Caco-2 (cell line): ENCODE data around the gene ABI2. TPM values are rescaled to one million over a fixed set of nuclear protein-coding genes. Genes with fewer than 3 reads are reported as not detected.

Source experiments
- BruUV-seq: library from RNA; stranded (reverse); fragments of 400-500 nt; replicated peaks from 2 replicates; lab custom pipeline; 2021; lab: Mats Ljungman, UMichigan
- CTCF ChIA-PET: fragments of 300-600 bp; sonication (Branson Sonifier 250); formaldehyde crosslinking; loops from one replicate; lab custom pipeline; 2022; ENCODE audit warnings: antibody characterized with exemption; lab: Charles Lee
- POLR2A ChIA-PET: fragments of 300-600 bp; sonication (Branson Sonifier 250); formaldehyde crosslinking; loops from one replicate; lab custom pipeline; 2022; ENCODE audit warnings: antibody characterized with exemption; lab: Charles Lee
- DNase-seq, 2 experiments: peaks; one replicate each; pipeline versions ENCODE4 v3.0.0 to v3.0.0-alpha.2; 2020 to 2022
- H3K27me3 ChIP-seq: replicated peaks from 2 replicates; pipeline ENCODE4 v1.6.0; 2011; ENCODE audit warnings: low read length; ENCODE audit not compliant: control insufficient read depth, insufficient read depth
- H3K36me3 ChIP-seq: 2 replicates; pipeline ENCODE4 v1.5.1; 2011; ENCODE audit warnings: low read length; ENCODE audit not compliant: control insufficient read depth, insufficient read depth
- H3K4me1 ChIP-seq: fragments of 250-450 bp; sonication (Bioruptor Pico); 2 replicates; pipeline ENCODE4 v1.5.1; 2020; ENCODE audit warnings: mild to moderate bottlenecking
- H3K4me3 ChIP-seq: 2 replicates; pipeline ENCODE4 v1.5.1; 2011; ENCODE audit warnings: low read depth, mild to moderate bottlenecking, control low read depth, low read length
- H3K9me3 ChIP-seq: fragments of 250-450 bp; sonication (Bioruptor Pico); 2 replicates; pipeline ENCODE4 v1.5.1; 2020; ENCODE audit warnings: mild to moderate bottlenecking, moderate library complexity
- H3K27ac Mint-ChIP-seq: one replicate; pipeline ENCODE4 v1.8.0; 2022; ENCODE audit warnings: mixed read lengths; ENCODE audit not compliant: unreplicated experiment
- H3K27me3 Mint-ChIP-seq: one replicate; pipeline ENCODE4 v1.8.0; 2022; ENCODE audit warnings: mixed read lengths; ENCODE audit not compliant: insufficient read depth, unreplicated experiment
- H3K36me3 Mint-ChIP-seq: one replicate; pipeline ENCODE4 v1.8.0; 2022; ENCODE audit warnings: mild to moderate bottlenecking, mixed read lengths; ENCODE audit not compliant: insufficient read depth, unreplicated experiment
- H3K4me1 Mint-ChIP-seq: one replicate; pipeline ENCODE4 v1.8.0; 2022; ENCODE audit warnings: low read depth, mixed read lengths; ENCODE audit not compliant: unreplicated experiment
- H3K4me3 Mint-ChIP-seq: one replicate; pipeline ENCODE4 v1.8.0; 2022; ENCODE audit warnings: mild to moderate bottlenecking, moderate library complexity, mixed read lengths; ENCODE audit not compliant: unreplicated experiment
- H3K9me3 Mint-ChIP-seq: one replicate; pipeline ENCODE4 v1.8.0; 2022; ENCODE audit warnings: mixed read lengths; ENCODE audit not compliant: unreplicated experiment
- CTCF ChIP-seq, 2 experiments: fragments of 200-600 bp in 1 of 2; IDR thresholded peaks; 1 replicate in 1 of 2; 2 replicates in 1 of 2; pipeline versions ENCODE4 v1.5.1 to v1.8.0; 2011 to 2022; ENCODE audit warnings: antibody characterized with exemption in 1 of 2, control low read depth in 1 of 2, inconsistent platforms in 1 of 2, low read depth in 1 of 2, low read length in 1 of 2, mild to moderate bottlenecking in 1 of 2, moderate library complexity in 1 of 2; ENCODE audit not compliant: insufficient read depth in 1 of 2, severe bottlenecking in 1 of 2, unreplicated experiment in 1 of 2
- intact Hi-C: fragments of 100-400 bp; cut with micrococcal nuclease; formaldehyde crosslinking; loops from one replicate; pipeline ENCODE4 v1.10.0; 2022; ENCODE audit not compliant: unreplicated experiment
- total RNA-seq: library from RNA; stranded (reverse); gene quantifications from 2 replicates; pipeline ENCODE4 v1.2.3, GENCODE V29; 2022

Gene ABI2
- total RNA-seq, 1 experiment from 2014 or later: 60.0 TPM

DNA sequence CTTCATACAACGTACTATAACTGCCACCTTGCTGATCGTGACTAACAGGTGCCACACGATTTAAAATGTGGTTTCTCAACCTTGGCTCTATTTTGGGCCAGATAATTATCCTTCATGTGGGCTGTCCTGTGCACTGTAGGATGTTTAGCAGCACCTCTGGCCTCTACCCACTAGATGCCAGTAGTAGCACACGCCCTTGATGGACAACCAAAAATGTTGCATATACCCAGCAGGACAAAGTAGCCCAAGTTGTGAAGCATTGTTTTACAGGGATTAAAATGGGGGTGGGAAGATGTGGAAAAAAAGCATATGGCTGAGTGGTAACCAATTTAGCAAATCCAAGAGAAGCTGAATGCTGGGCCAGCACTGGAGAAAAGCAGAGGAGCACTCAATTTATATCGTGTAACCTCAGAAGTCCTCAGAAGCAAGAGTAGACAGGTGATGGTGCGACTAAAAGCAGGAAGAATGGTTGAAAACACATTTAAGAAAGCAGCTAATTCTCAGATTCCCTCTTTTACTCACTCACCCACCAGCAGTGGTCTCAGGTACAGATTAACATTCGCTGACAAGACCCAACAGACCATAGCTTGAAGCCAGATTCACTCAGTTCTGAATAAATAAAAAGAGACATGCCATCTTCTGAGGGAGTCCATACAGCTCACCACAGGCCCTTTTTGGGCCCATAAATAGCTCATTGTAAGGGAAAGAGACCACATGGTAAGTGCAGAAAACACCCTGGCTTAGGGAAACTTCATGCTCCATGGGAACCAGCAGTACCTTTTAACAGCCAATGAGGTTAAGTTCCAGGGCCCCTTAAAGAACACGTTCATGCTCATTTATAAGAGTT is 156.3 kb downstream of the ABI2 start:
- intact Hi-C loops: loop anchor here (1.0 kb wide), 4 partner anchors 167 to 425 kb away; no protein-coding TSS in a partner anchor
- Histone ChIP-seq H3K27me3 (no peaks in the 10 kb centered on the region), H3K4me1 (no peaks in the 10 kb centered on the region), H3K4me3 (no peak overlapping the region), H3K36me3 (0 out of 2 replicates have a peak, but pooled peaks cover 2% of the 10 kb centered on the region), H3K9me3 (no peaks in the 10 kb centered on the region)
- POLR2A ChIA-PET: no interaction called here
- BruUV-seq: no TSS peak
- CTCF ChIA-PET: interaction anchor here (1.0 kb wide), 1 partner anchor 330 kb away, joined by 10 read pairs; no protein-coding TSS in a partner anchor
- DNase-seq: peak; percentile 39 to 41
- H3K4me3 Mint-ChIP-seq: no peak overlapping the region
- no peaks in the 10 kb centered on the region for H3K27me3 Mint-ChIP-seq
- no peaks in the 10 kb centered on the region for H3K9me3 Mint-ChIP-seq
- H3K36me3 Mint-ChIP-seq: peaks cover 51% of the 10 kb centered on the region
- no peaks in the 10 kb centered on the region for H3K4me1 Mint-ChIP-seq
- no peak overlapping the region for H3K27ac Mint-ChIP-seq
- TF ChIP-seq CTCF (IDR thresholded peaks at IDR 0.05; ENCODE audit: insufficient read depth in 1 of 2, low read depth in 1 of 2, low read length in 1 of 2, severe bottlenecking in 1 of 2, unreplicated experiment in 1 of 2): peak; percentile 41 to 75

GRCh38 chr2:203489531-203489930 is 161.3 kb downstream of the ABI2 start:
- no peaks in the 10 kb centered on the region for H3K36me3 ChIP-seq
- no peaks in the 10 kb centered on the region for H3K4me1 ChIP-seq
- H3K27me3 Mint-ChIP-seq: no peaks in the 10 kb centered on the region
- BruUV-seq: no TSS peak
- H3K9me3 Mint-ChIP-seq: no peaks in the 10 kb centered on the region
- H3K4me1 Mint-ChIP-seq: peaks cover 7% of the 10 kb centered on the region
- no peak for TF ChIP-seq CTCF (IDR thresholded peaks at IDR 0.05; ENCODE audit: insufficient read depth in 1 of 2, low read depth in 1 of 2, low read length in 1 of 2, severe bottlenecking in 1 of 2, unreplicated experiment in 1 of 2)
- H3K4me3 Mint-ChIP-seq: no peak overlapping the region
- POLR2A ChIA-PET: no interaction called here
- peaks cover 82% of the 10 kb centered on the region for H3K36me3 Mint-ChIP-seq
- no peak overlapping the region for H3K4me3 ChIP-seq
- H3K27me3 ChIP-seq: no peaks in the 10 kb centered on the region
- CTCF ChIA-PET: no interaction called here
- intact Hi-C loops: no loop called here
- no peaks in the 10 kb centered on the region for H3K9me3 ChIP-seq
- H3K27ac Mint-ChIP-seq: no peak overlapping the region
- no peak for DNase-seq

- Mint-ChIP-seq H3K4me1 (peaks cover 7% of the 10 kb centered on the region), H3K4me3 (no peak overlapping the region), H3K27me3 (no peaks in the 10 kb centered on the region), H3K9me3 (no peaks in the 10 kb centered on the region), H3K27ac (no peak overlapping the region), H3K36me3 (peaks cover 89% of the 10 kb centered on the region)
- no peak for DNase-seq
- Histone ChIP-seq H3K4me3 (no peak overlapping the region), H3K27me3 (no peaks in the 10 kb centered on the region), H3K4me1 (no peaks in the 10 kb centered on the region), H3K36me3 (no peaks in the 10 kb centered on the region), H3K9me3 (no peaks in the 10 kb centered on the region)
- TF ChIP-seq CTCF (IDR thresholded peaks at IDR 0.05; ENCODE audit: insufficient read depth in 1 of 2, low read depth in 1 of 2, low read length in 1 of 2, severe bottlenecking in 1 of 2, unreplicated experiment in 1 of 2): no peak
- POLR2A ChIA-PET: no interaction called here
- no TSS peak for BruUV-seq
- intact Hi-C loops: no loop called here
- CTCF ChIA-PET: no interaction called here
Observed at GRCh38 chr2:203490391-203490790, 162.2 kb downstream of the ABI2 start.
